NCI-H345 treated with DMSO at 0.1 percent for 48 hours (cell line): ENCODE data around the gene FSCN2.
"Not testable (repeated sequence)": the region's sequence is repeated elsewhere in the genome, so short reads cannot be mapped to it uniquely, and the experiment has no call there.

Experiments used
- DNase-seq: peaks from one replicate; lab custom pipeline; 2025; ENCODE audit not compliant: unreplicated experiment; lab: John Stamatoyannopoulos, UW

The FSCN2 gene

GRCh38 chr17:81524039-81524864 is 3.9 kb upstream of the FSCN2 start:
- DNase-seq, result no peak

DNA sequence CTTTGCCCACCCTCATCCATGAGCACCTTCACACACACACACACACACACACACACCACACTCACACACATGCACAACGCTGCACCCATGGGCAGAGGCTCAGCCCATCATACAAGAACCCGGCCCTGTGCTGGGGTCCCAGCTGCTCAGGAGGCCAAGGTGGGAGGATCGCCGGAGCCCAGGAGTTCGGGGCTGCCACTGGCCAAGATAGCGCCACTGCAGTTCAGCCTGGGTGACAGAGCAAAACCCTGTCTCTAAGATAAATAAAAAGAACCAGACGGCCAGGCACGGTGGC is 3.4 kb upstream of the FSCN2 start:
- no peak for DNase-seq

DNA sequence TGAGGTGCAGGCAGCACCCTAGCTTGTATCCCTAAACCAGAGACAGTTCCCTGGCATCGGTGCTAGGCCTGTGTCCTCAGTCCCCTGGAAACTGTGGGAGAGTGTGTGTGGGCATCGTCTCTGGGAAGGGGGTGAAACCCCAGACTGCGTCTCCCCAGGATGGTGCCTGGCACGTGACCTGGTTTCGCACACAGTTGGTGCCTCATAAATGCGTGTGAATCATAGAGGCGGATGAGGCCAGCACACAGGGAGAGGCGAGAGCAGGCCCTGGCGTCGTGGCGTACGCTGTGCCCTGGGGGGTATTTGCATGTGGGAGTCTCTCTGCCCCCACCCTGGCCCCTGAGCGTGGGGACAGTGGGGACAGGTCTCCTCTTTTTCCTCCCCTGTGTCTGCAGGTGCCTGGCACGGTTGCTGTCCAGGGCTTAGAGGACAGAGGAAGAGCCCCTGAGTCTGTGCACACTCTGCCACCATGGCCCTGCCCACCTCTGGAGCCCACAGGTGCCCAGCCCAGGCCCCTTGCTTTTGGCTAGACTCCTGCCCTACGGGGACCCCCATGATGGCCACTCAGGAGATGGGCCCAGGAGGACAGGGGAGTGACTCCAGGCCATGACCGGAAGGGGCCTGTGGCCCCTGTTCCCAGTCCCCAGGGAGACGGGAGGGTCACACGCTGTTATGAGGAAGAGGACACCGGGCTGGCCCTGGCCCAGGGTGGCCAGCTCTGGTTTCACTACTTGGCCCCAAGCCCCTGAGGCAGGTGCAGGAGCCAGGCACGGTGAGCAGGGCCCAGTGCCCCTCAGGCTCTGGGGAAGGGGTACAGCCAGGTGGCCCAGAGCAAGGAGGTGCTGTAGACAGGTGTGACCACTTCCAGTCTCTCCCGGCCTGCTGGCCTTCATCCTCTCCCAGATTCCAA is 1.3 kb upstream of the FSCN2 start:
- no peak for DNase-seq

- DNase-seq, result no peak
These were observed 140 bp downstream of the FSCN2 start for GRCh38 chr17:81528384-81528650.

DNA sequence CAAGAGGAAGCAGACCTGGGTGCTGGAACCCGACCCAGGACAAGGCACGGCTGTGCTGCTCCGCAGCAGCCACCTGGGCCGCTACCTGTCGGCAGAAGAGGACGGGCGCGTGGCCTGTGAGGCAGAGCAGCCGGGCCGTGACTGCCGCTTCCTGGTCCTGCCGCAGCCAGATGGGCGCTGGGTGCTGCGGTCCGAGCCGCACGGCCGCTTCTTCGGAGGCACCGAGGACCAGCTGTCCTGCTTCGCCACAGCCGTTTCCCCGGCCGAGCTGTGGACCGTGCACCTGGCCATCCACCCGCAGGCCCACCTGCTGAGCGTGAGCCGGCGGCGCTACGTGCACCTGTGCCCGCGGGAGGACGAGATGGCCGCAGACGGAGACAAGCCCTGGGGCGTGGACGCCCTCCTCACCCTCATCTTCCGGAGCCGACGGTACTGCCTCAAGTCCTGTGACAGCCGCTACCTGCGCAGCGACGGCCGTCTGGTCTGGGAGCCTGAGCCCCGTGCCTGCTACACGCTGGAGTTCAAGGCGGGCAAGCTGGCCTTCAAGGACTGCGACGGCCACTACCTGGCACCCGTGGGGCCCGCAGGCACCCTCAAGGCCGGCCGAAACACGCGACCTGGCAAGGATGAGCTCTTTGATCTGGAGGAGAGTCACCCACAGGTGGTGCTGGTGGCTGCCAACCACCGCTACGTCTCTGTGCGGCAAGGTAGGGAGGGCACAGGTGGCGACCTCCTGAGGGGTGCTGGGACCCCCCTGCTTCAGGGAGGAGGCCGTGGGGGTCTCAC is 667 bp downstream of the FSCN2 start:
- DNase-seq, result no peak

GRCh38 chr17:81529437-81529803 is 1.2 kb downstream of the FSCN2 start:
- DNase-seq, result no peak

DNA sequence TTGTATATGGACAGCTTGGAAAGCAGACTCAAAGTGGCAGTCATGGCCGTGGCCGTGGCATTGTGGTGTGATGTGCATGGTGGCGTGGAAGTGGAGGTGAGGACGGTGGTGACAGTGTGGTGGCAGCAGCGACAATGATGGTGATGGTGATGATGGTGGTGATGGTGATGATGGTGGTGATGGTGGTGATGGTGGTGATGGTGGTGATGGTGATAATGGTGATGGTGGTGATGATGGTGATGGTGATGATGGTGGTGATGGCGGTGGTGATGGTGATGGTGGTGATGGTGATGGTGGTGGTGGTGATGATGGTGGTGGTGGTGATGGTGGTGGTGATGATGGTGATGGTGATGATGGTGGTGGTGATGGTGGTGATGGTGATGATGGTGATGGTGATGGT is 2.8 kb downstream of the FSCN2 start:
- DNase-seq, result not testable (repeated sequence)

GRCh38 chr17:81531998-81532404 is 3.8 kb downstream of the FSCN2 start:
- not testable (repeated sequence) for DNase-seq

DNA sequence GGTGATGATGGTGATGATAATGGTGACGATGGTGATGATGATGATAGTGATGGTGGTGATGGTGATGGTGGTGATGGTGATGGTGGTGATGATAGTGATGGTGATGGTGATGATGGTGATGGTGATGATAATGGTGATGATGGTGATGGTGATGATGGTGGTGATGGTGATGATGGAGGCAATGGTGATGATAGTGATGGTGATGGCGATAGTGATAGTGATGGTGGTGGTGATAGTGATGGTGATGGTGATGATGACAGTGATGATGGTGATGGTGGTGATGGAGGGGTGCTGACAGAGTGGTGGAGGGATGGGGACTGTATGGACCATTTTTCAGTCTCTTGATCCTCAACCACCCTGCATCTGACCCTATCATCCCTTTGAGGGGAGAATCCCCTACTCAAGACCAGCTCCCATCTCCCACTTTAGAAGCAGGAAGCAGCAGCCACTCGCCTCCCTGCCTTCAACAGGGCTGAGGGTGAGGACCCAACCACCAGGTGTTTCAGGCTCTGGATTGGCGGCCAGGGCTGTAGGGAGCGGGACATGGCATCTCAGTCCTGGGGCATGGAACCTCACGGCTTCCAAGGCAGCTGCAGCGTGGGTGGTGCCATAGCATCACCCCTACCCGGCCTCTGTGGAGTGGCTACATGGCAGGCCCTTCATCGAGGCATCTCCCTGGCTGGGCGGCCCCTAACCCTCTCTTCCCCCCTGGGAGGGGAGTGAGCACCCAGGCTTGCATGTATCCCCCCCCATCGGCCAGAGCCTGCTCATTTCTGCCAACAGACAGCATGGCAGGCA is 4.5 kb downstream of the FSCN2 start:
- no peak for DNase-seq

- DNase-seq, result no peak
These were observed 5.4 kb downstream of the FSCN2 start for GRCh38 chr17:81533339-81534141.

- DNase-seq, result no peak
These were observed 6.2 kb downstream of the FSCN2 start for GRCh38 chr17:81534157-81535006.

DNA sequence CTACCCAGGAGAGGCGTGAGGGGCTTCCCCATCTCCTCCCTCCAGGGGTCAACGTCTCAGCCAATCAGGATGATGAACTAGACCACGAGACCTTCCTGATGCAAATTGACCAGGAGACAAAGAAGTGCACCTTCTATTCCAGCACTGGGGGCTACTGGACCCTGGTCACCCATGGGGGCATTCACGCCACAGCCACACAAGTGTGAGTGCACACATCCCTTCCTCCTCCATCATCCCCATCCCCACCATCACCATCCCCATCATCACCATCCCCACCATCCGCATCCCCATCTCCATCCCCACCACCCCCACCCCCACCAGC is 6.8 kb downstream of the FSCN2 start:
- DNase-seq, result no peak

- DNase-seq, result no peak
These were observed 7.5 kb downstream of the FSCN2 start for GRCh38 chr17:81535480-81536298.

DNA sequence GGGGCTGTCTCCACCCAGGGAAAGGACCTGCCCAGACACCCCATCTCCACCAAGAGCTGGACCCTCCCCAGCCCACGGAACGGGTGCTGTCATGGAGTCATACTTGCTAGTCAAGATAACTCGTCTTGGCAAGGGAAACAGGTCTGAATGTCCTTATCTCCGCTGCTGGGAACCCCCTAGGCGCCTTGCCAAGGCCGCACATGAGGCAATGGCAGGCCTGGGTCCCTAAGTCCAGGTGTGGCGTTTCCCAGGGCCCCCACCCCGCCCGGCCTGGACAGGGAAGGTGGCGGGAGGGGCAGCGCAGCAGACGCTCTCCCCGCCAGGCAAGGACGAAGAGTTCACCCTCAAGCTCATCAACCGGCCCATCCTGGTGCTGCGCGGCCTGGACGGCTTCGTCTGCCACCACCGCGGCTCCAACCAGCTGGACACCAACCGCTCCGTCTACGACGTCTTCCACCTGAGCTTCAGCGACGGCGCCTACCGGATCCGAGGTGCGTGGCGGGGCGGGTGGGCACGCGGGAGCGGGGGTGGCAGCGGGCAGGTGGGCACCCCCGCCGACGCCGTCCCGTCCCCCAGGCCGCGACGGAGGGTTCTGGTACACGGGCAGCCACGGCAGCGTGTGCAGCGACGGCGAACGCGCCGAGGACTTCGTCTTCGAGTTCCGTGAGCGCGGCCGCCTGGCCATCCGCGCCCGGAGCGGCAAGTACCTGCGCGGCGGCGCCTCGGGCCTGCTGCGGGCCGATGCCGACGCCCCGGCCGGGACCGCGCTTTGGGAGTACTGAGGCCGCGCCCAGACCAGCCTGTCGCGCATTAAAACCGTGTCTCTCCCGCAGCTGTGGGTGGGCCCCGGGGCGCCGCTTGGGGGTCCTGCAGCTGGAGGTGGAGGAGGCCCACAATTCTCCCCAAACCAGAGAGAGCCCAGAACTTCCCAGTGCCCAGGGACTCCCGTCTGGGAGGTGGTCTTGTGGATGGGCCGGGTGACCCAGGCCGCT is 8.4 kb downstream of the FSCN2 start:
- DNase-seq, result no peak

GRCh38 chr17:81537343-81537855 is 9.2 kb downstream of the FSCN2 start:
- peak; percentile 78 for DNase-seq

DNA sequence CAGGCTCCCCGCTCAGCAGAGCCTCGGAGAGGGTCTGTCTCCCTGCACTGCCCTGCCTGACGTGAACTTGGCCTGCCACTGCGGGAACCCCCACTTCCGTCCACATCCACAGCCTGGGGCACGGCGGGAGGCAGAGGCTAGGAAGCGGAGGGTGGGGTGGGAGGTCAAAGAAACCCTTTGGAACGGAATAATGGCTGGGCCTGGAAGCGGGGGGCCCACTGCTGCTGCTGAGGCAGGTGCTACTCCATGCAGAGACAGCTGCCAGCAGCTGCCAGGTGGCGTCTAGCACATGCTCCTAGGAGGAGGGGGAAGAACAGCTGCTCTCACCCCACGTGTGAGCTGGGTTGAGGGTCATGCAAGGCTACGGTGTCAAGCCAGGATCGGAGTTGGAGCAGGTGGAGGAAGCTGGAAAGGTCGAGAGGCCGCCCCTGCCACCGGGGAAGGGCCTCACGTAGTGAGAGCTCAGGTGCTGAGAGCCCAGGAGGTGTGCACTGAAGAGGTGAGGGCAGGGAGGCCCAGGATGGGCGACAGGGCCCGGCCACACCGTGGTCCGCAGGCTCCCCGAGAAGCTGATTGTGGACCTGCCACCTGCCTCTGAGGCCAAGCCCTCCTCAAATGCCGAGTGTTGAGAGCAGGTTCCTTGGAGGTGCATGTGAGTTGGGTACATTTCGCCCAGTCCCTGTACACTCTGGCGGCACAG is 9.8 kb downstream of the FSCN2 start:
- DNase-seq, result peak; percentile 78
